ENCODE measurements around the gene GNL1. TPM values are rescaled to one million over a fixed set of nuclear protein-coding genes. Genes with fewer than 3 reads are reported as not detected.
A peak's percentile ranks its signal among the peaks of the same experiment; 100 is the strongest.

Gene GNL1
- polyA plus RNA-seq, 1 of the 3 experiments (the other 2 are of a cell fraction): 36.4 TPM

GRCh38 chr6:30541515-30542403 is 14.5 kb downstream of the GNL1 start:
- H3K27ac ChIP-seq (ENCODE audit: low read depth in 2 of 2, low read length in 1 of 2): no peak overlapping the region
- no peak for TF ChIP-seq ELF1 (IDR thresholded peaks at IDR 0.05)
- TF ChIP-seq POLR2AphosphoS5 (IDR thresholded peaks at IDR 0.05; ENCODE audit: low read depth, low read length): no peak
- no peak for TF ChIP-seq GABPA (IDR thresholded peaks at IDR 0.05; ENCODE audit: low read depth)
- no peak for TF ChIP-seq NRF1 (IDR thresholded peaks at IDR 0.05; ENCODE audit: low read depth, low read length)
- TF ChIP-seq, protein P1, sequence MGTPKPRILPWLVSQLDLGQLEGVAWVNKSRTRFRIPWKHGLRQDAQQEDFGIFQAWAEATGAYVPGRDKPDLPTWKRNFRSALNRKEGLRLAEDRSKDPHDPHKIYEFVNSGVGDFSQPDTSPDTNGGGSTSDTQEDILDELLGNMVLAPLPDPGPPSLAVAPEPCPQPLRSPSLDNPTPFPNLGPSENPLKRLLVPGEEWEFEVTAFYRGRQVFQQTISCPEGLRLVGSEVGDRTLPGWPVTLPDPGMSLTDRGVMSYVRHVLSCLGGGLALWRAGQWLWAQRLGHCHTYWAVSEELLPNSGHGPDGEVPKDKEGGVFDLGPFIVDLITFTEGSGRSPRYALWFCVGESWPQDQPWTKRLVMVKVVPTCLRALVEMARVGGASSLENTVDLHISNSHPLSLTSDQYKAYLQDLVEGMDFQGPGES (IDR thresholded peaks at IDR 0.05; ENCODE audit: low read depth, low read length): no peak
- TF ChIP-seq FOXJ3 (CRISPR knock-in tag; IDR thresholded peaks at IDR 0.05): no peak
- no peak for TF ChIP-seq TAF1 (IDR thresholded peaks at IDR 0.05; ENCODE audit: borderline replicate concordance, low read depth, low read length)
- no peak; the same call in 1 of the 2 replicates for TF ChIP-seq RFX5 (IDR thresholded peaks at IDR 0.05; ENCODE audit: low read length)
- no peak for TF ChIP-seq TEAD4 (IDR thresholded peaks at IDR 0.05; ENCODE audit: borderline replicate concordance, insufficient read depth)
- TF ChIP-seq YY1 (IDR thresholded peaks at IDR 0.05; ENCODE audit: low read depth): no peak
- TF ChIP-seq, protein P2, sequence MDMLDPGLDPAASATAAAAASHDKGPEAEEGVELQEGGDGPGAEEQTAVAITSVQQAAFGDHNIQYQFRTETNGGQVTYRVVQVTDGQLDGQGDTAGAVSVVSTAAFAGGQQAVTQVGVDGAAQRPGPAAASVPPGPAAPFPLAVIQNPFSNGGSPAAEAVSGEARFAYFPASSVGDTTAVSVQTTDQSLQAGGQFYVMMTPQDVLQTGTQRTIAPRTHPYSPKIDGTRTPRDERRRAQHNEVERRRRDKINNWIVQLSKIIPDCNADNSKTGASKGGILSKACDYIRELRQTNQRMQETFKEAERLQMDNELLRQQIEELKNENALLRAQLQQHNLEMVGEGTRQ (IDR thresholded peaks at IDR 0.05; ENCODE audit: borderline replicate concordance, low read depth, low read length): no peak
- TF ChIP-seq CTCF (IDR thresholded peaks at IDR 0.05): peak; percentile 99
- no peak for TF ChIP-seq RCOR1 (IDR thresholded peaks at IDR 0.05; ENCODE audit: low read length)
- 0 out of 2 replicates have a peak, but pooled peaks have one; percentile 17 for TF ChIP-seq SIN3A (IDR thresholded peaks at IDR 0.05; ENCODE audit: borderline replicate concordance, low read depth, low read length)
- TF ChIP-seq, protein P3, sequence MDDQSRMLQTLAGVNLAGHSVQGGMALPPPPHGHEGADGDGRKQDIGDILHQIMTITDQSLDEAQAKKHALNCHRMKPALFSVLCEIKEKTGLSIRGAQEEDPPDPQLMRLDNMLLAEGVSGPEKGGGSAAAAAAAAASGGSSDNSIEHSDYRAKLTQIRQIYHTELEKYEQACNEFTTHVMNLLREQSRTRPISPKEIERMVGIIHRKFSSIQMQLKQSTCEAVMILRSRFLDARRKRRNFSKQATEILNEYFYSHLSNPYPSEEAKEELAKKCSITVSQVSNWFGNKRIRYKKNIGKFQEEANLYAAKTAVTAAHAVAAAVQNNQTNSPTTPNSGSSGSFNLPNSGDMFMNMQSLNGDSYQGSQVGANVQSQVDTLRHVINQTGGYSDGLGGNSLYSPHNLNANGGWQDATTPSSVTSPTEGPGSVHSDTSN (IDR thresholded peaks at IDR 0.05): no peak
- no peak for TF ChIP-seq RXRA (IDR thresholded peaks at IDR 0.05; ENCODE audit: borderline replicate concordance, low read depth)
- TF ChIP-seq TCF12 (IDR thresholded peaks at IDR 0.05): no peak
- TF ChIP-seq FOXM1 (IDR thresholded peaks at IDR 0.05; ENCODE audit: low read depth): no peak
- TF ChIP-seq REST (IDR thresholded peaks at IDR 0.05; ENCODE audit: low read depth, low read length): no peak
- TF ChIP-seq, protein P4, sequence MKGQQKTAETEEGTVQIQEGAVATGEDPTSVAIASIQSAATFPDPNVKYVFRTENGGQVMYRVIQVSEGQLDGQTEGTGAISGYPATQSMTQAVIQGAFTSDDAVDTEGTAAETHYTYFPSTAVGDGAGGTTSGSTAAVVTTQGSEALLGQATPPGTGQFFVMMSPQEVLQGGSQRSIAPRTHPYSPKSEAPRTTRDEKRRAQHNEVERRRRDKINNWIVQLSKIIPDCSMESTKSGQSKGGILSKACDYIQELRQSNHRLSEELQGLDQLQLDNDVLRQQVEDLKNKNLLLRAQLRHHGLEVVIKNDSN (IDR thresholded peaks at IDR 0.05; ENCODE audit: borderline replicate concordance, low read depth): no peak
- no peak for TF ChIP-seq NFIC (IDR thresholded peaks at IDR 0.05; ENCODE audit: borderline replicate concordance)
- peak; percentile 73 for TF ChIP-seq RAD21 (IDR thresholded peaks at IDR 0.05; ENCODE audit: low read length)
- peak; percentile 67 for TF ChIP-seq SMC3 (IDR thresholded peaks at IDR 0.05; ENCODE audit: low read depth, low read length)
- TF ChIP-seq JUND (IDR thresholded peaks at IDR 0.05): no peak

More at GRCh38 chr6:30541515-30542403, 14.5 kb downstream of the GNL1 start:
- ChIA-PET POLR2A (interaction anchor here (0.9 to 1.5 kb wide), 4 partner anchors 10 to 73 kb away, joined by 3 to 4 read pairs (median 3); no protein-coding TSS in a partner anchor), CTCF (interaction anchor here (0.7 to 11.3 kb wide), 41 partner anchors 11 to 527 kb away, joined by 3 to 203 read pairs (median 5); partner anchors contain the start of genes ABCF1, C6orf136, GNL1 and HLA-E)
- Histone ChIP-seq H3K9me3 (no peaks in the 10 kb centered on the region), H3K9me2 (no peaks in the 10 kb centered on the region), H3K4me3 (ENCODE audit: low read depth in 2 of 2, low read length in 1 of 2) (peak overlapping the region; percentile 39 to 55), H3K4me2 (peak overlapping the region; percentile 78), H2AFZ (ENCODE audit: low read depth) (0 out of 2 replicates have a peak overlapping the region, but pooled peaks have one; percentile 17), H3K27me3 (ENCODE audit: insufficient read depth) (no peaks in the 10 kb centered on the region), H4K20me1 (ENCODE audit: insufficient read depth) (no peaks in the 10 kb centered on the region), H3K9ac (no peak overlapping the region), H3F3A (replicated peaks; ENCODE audit: insufficient read depth) (peaks cover 8% of the 10 kb centered on the region), H3K79me2 (ENCODE audit: insufficient read depth) (no peaks in the 10 kb centered on the region), H3K36me3 (replicated peaks in 1 of 2; ENCODE audit: control insufficient read depth in 1 of 2, insufficient read depth in 2 of 2, low read length in 1 of 2) (peaks cover 0 to 16% of the 10 kb centered on the region in 2 experiments), H3K4me1 (ENCODE audit: control insufficient read depth in 1 of 2, insufficient read depth in 2 of 2, low read depth in 1 of 2, low read length in 1 of 2) (peaks cover 3 to 5% of the 10 kb centered on the region in 2 experiments; a peak in 1 of 4 replicates)
- DNase-seq: peak; percentile 66
- 28% methylated on average over 23 of the region's 23 CpGs for WGBS (ENCODE audit: low lambda C conversion rate)

All from SK-N-SH (cell line).